HG02763 (cell line): ENCODE measurements around the gene RGS3.
A peak's percentile ranks its signal among the peaks of the same experiment; 100 is the strongest.
"Not testable (repeated sequence)": the region's sequence is repeated elsewhere in the genome, so short reads cannot be mapped to it uniquely, and the experiment has no call there.

Source experiments
- ATAC-seq: cut with Tn5 transposase; IDR thresholded peaks from one replicate; pipeline ENCODE4 v1.9.1; 2021; ENCODE audit warnings: mild to moderate bottlenecking, moderate library complexity; ENCODE audit not compliant: unreplicated experiment

The RGS3 gene

GRCh38 chr9:113463418-113464285 is at the start of gene RGS3:
TSS of gene RGS3 (plus strand) at chr9:113463727. CDS start at chr9:113463803, 76 bp downstream.
- ATAC-seq = no peak

- ATAC-seq = peak; percentile 94
Observed at GRCh38 chr9:113416149-113416721, 47.3 kb upstream of the RGS3 start.

DNA sequence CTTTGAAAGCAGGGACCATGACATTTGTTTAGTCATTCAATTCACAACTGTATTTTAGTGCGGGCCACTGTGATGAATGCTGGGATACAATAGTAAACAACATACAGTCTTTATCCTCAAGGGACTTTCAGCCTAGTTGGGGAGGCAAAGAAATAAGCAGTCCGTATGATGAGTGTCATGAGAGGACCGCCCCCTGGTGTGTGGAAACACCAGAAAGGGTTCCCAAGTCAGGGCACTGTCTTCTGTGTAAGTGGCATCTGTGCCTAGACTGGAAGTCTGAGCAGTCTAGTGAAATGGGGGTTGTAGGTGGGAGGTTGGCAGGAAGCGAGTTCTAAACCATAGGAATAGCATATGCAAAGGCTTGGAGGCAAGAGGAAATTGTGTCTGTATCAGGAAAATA is 46.2 kb upstream of the RGS3 start:
- ATAC-seq = no peak

GRCh38 chr9:113421726-113422125 is 41.8 kb upstream of the RGS3 start:
- no peak for ATAC-seq

- no peak for ATAC-seq
Observed at GRCh38 chr9:113425072-113425471, 38.5 kb upstream of the RGS3 start.

- no peak for ATAC-seq
Observed at GRCh38 chr9:113426701-113427100, 36.8 kb upstream of the RGS3 start.

GRCh38 chr9:113427629-113428028 is 35.9 kb upstream of the RGS3 start:
- ATAC-seq = no peak

DNA sequence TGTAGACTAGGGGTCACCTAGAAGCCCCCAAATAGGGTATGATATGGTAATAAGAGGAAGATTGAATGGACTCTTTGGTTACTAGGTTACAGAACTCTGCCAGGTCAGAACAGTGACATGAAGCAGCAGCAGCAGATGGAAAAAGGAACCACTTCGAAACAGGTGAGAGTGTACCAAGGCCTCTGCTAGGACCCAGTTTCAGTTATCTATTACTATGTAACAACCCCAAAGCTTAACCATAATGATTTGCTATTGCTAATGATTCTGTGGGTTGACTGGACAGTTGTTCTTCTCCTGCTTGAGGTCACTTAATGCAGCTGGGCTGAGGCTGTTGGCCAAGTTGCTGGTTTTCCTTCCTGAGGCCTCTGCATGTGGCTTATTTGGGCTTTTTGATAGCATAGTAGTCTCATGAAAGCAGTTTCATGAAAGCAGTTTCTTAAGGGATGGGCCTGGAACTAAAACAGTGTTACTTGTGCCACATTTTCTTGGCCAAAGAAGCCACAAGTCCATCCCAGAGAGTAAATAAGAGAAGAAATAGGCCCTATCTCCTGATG is 35.4 kb upstream of the RGS3 start:
- ATAC-seq = no peak

DNA sequence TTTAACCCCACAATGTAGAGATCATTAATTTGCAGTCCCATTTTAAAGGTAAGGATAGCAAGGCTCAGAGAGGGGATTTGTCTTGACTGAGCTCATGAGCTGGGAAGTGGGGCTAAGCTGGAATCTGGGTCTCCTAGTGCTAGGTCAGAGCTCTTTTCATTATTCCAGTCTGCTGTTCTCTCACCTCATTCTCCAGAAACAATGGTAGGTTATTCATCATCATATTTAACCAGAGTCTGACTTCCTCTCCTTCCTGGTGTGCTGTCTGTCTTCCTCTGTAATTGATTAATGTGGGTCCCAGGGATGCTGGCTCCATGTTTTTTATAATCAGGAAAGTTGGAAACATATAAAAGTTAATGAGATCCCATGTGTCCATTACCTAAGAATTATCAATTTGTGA is 32.3 kb upstream of the RGS3 start:
- no peak for ATAC-seq

GRCh38 chr9:113436728-113437515 is 26.6 kb upstream of the RGS3 start:
- no peak for ATAC-seq

DNA sequence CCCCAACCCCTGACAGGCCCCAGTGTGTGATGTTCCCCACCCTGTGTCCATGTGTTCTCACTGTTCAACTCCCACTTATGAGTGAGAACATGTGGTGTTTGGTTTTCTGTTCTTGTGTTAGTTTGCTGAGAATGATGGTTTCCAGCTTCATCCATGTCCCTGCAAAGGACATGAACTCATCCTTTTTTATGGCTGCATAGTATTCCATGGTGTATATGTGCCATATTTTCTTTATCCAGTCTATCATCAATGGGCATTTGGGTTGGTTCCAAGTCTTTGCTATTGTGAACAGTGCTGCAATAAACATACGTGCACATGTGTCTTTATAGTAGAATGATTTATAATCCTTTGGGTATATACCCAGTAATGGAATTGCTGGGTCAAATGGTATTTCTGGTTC is 25.8 kb upstream of the RGS3 start:
- not testable (repeated sequence) for ATAC-seq

- ATAC-seq = no peak
Observed at GRCh38 chr9:113444736-113445135, 18.8 kb upstream of the RGS3 start.

DNA sequence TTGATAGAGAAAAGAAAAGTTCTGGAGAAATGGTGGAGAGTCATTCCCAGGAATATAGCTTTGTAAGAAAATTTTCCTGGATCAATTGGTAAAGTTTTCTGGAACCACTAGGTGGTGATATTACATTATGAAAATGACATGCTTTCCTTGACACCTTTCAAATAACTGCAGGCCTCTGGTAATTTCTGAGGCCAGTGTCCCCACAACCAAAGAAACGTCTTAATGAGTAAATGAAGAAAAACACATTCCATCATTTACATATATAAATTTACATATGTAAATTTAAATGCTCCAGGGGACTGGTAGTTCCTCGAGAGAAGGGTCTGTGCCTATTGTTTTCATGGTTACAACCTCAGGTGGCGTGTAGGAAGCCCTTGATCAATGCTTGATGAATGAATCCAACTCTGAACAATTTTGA is 17.2 kb upstream of the RGS3 start:
- no peak for ATAC-seq

DNA sequence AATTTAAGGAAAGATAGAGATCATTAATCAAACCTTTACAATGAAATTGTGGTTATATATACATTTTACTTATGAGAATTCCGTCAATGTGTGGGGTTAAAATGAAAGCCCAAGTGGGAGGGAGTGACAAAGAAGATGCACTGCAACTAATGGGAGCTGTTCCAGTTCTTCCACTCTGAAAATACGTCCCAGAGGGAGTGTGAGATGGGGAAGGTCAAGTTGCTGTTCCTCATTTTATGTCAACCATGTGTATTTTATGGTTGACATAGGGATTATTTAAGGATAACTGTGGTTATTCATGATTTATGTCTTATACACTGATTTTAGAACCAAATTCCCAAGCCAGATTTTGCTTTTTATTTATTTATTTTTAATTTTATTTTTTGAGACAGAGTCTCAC is 14.2 kb upstream of the RGS3 start:
- ATAC-seq = no peak

DNA sequence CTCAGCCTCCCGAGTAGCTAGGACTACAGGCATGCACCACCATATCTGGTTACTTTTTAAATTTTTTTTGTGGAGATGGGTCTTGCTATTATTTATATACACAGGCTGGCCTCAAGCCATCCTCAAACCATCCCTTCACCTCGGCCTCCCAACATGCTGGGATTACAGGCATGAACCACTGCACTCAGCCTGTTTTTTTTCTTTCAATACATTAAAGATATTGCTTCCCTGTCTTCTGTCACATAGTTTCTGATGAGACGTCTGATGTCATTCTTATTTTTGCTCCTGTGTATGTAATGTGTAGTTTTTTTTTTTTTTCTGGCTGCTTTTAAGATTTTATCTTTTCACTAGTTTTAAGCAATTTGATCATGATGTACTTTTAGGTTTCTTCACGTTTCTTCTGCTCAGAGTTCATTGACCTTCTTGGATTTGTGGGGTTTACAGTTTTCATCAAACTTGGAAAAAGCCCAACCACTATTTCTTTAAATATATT is 11.4 kb upstream of the RGS3 start:
- ATAC-seq = no peak

- ATAC-seq = no peak
Observed at GRCh38 chr9:113454914-113455761, 8.4 kb upstream of the RGS3 start.

DNA sequence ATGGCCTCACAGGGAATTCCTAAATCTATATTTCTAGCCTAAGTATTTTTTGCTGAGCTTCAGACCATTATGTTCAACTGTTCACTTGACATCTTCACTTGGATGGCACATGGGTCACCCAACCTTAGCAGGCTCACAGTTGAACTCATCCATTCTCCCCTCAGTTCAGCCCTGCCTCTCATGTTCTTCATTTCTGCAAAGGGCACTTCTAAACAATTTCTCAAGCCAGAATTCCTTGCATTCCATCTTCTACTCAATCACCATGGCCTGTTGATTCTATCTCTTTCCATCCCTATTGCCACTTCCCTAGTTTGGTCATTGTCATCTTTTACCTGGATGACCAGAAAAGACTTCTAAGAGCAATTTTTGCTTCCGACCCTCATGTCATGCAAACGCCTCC is 7.3 kb upstream of the RGS3 start:
- no peak for ATAC-seq

- no peak for ATAC-seq
Observed at GRCh38 chr9:113461285-113461684, 2.2 kb upstream of the RGS3 start.

- ATAC-seq = no peak
Observed at GRCh38 chr9:113461943-113462342, 1.6 kb upstream of the RGS3 start.

DNA sequence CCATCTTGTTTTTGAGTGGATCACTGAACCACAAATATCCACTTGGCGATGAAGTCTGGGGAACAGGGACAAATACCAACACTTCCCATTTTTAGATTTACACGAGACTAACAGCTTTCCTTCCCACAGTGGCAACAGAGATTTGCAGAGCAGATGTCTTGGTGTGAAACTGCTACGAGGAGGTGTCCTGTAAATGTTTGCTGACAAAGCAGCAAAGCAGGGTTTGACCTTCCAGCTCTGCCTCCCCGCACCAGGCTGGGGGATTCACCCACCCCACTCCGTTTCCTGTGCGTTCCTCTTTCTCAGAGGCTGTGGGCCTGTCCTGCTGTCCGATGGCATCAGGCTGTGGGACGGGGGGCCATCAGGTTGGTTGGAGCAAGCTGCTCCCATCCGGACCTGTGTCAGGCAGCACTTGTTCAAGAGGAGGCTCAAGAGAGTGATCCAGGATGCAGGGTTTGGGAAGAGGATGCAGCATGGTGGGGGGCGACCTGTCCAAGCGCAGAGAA is 693 bp upstream of the RGS3 start:
- ATAC-seq = no peak
